Adrenal gland (tissue), 12 donors: Measurements from ENCODE around the gene LSAMP. TPM values are rescaled to one million over a fixed set of nuclear protein-coding genes. Genes with fewer than 3 reads are reported as not detected.

Experiments
- DNase-seq, 7 donors: peaks; one replicate each; pipeline ENCODE4 v3.0.0-alpha.2; 2019 to 2020
- H3K27ac ChIP-seq, 5 donors: fragments of 200-600 bp; sonication (generic) in 4 of 5; 1 replicate in 3 of 5; 2 replicates in 2 of 5; pipeline versions ENCODE4 v1.5.1 to v1.8.0; 2016 to 2020; ENCODE audit warnings: mild to moderate bottlenecking in 1 of 5
- H3K27me3 ChIP-seq: fragments of 200-600 bp; 2 replicates; pipeline ENCODE4 v1.8.0; 2021
- H3K36me3 ChIP-seq, 2 donors: fragments of 200-600 bp; replicated peaks in 1 of 2; 1 replicate in 1 of 2; 2 replicates in 1 of 2; pipeline versions ENCODE4 v1.5.1 to v1.8.0; 2018 to 2022
- H3K4me1 ChIP-seq, 2 donors: fragments of 200-600 bp; replicated peaks in 1 of 2; 1 replicate in 1 of 2; 2 replicates in 1 of 2; pipeline versions ENCODE4 v1.5.1 to v1.8.0; 2018 to 2021
- H3K4me3 ChIP-seq, 4 donors: fragments of 200-600 bp; sonication (generic) in 3 of 4; one replicate each; pipeline ENCODE4 v1.5.1; 2016 to 2018
- H3K9me3 ChIP-seq, 3 donors: fragments of 200-600 bp; sonication (generic) in 1 of 3; replicated peaks in 1 of 3; 1 replicate in 2 of 3; 2 replicates in 1 of 3; pipeline versions ENCODE4 v1.5.1 to v1.8.0; 2016 to 2021
- CTCF ChIP-seq, 6 experiments: fragments of 450-650 bp in 4 of 6; fragments of 200-600 bp in 2 of 6; sonication (generic) in 1 of 6; IDR thresholded peaks; 1 replicate in 5 of 6; 2 replicates in 1 of 6; pipeline versions ENCODE4 v1.5.1 to v1.8.0; 2016 to 2021; ENCODE audit warnings: antibody characterized with exemption in 6 of 6, mild to moderate bottlenecking in 2 of 6, moderate library complexity in 1 of 6
- POLR2A ChIP-seq, 2 donors: fragments of 450-650 bp; IDR thresholded peaks; one replicate each; pipeline ENCODE4 v1.6.1; 2017; ENCODE audit warnings: antibody characterized with exemption in 2 of 2, mild to moderate bottlenecking in 2 of 2, moderate library complexity in 1 of 2
- WGBS, 4 donors: extraction: QIAGEN DNeasy Blood & Tissue Kit in 2 of 4; methylation state at CpG; one replicate each; pipeline versions ENCODE4 v1.1.5 to v1.1.7; 2013 to 2017; 5-methylcytosine and 5-hydroxymethylcytosine counted together
- intact Hi-C, 2 donors: fragments of 100-400 bp; cut with DNase I; formaldehyde crosslinking; loops; one replicate each; pipeline versions ENCODE4 v1.14.1 to v1.15.0; 2022 to 2023
- polyA plus RNA-seq, 3 donors: library from polyadenylated mRNA; stranded (reverse); fragments of 200-250 nt in 2 of 3; fragments of 350-450 nt in 1 of 3; fragmentation: Illumina TruSeq in 1 of 3; extraction: RNeasy Lipid Tissue Mini Kit (QIAGEN cat#74804) in 1 of 3; gene quantifications; one replicate each; pipeline ENCODE4 v1.2.3, GENCODE V29; 2013 to 2014
- total RNA-seq, 9 donors: library from RNA; depleted of rRNA in 4 of 9; stranded (reverse); fragments of >200 nt in 4 of 9; fragments of 120-200 nt in 1 of 9; fragmentation: NEBNext Ultra II Directional in 1 of 9; extraction: Animal tissue kit (Norgen Biotek cat#: 25700) in 1 of 9; gene quantifications; one replicate each; pipeline versions ENCODE4 v1.1.0 to v1.2.4, GENCODE V29; 2013 to 2023
- donor health status: healthy with polysubstance abuse.
- donor health status: Bipolar disorder and iron deficiency.
- donor health status: DM: yes; HTN: yes; CAD: no.
- donor health status: DM: no; HTN: no; CAD: no.
- donor health status: DM: no; HTN: no; CAD: no.
- donor health status: DM: yes; HTN: yes; CAD: no.

Gene LSAMP
- total and polyA plus RNA-seq, 12 donors, result 5.8 to 53.5 (median 24.3) TPM

- DNase-seq, result peak in 6 of 7 donors; percentile 14 to 60 (median 27)
- H3K4me1 ChIP-seq, result no peaks in the 10 kb centered on the region
- TF ChIP-seq POLR2A (IDR thresholded peaks at IDR 0.05) (no peak), CTCF (IDR thresholded peaks at IDR 0.05) (no peak)
- no peak overlapping the region for H3K27ac ChIP-seq
- intact Hi-C loops, result no loop called here
- no peaks in the 10 kb centered on the region for H3K36me3 ChIP-seq
- H3K4me3 ChIP-seq, result no peak overlapping the region
- no peaks in the 10 kb centered on the region for H3K27me3 ChIP-seq
- H3K9me3 ChIP-seq, result no peaks in the 10 kb centered on the region
- 44 to 70% (median 52%) methylated on average over 3 of the region's 3 CpGs for WGBS, 4 donors
Observed at GRCh38 chr3:116000311-116000710, 445.0 kb downstream of the LSAMP start.

GRCh38 chr3:115999613-116000012 is 445.7 kb downstream of the LSAMP start:
- no peak for DNase-seq
- Histone ChIP-seq H3K4me3 (no peak overlapping the region), H3K27me3 (no peaks in the 10 kb centered on the region), H3K27ac (no peak overlapping the region), H3K4me1 (no peaks in the 10 kb centered on the region), H3K9me3 (no peaks in the 10 kb centered on the region), H3K36me3 (no peaks in the 10 kb centered on the region)
- 71 to 100% (median 79%) methylated on average over 3 to 4 of the region's 4 CpGs for WGBS, 4 donors
- TF ChIP-seq POLR2A (IDR thresholded peaks at IDR 0.05), result no peak
- TF ChIP-seq CTCF (IDR thresholded peaks at IDR 0.05), result no peak
- intact Hi-C loops, result no loop called here

- no peak for DNase-seq
- TF ChIP-seq CTCF (IDR thresholded peaks at IDR 0.05), result no peak
- Histone ChIP-seq H3K27ac (no peak overlapping the region), H3K4me1 (no peaks in the 10 kb centered on the region), H3K27me3 (no peaks in the 10 kb centered on the region), H3K36me3 (no peaks in the 10 kb centered on the region), H3K4me3 (no peak overlapping the region), H3K9me3 (no peaks in the 10 kb centered on the region)
- intact Hi-C loops, result no loop called here
- 76 to 78% (median 77%) methylated on average over 5 of the region's 5 CpGs for WGBS, 4 donors
Observed at GRCh38 chr3:115999001-115999585, 446.2 kb downstream of the LSAMP start.

GRCh38 chr3:115996420-115997108 is 448.7 kb downstream of the LSAMP start:
- Histone ChIP-seq H3K27ac (no peak overlapping the region), H3K4me1 (no peaks in the 10 kb centered on the region), H3K27me3 (no peaks in the 10 kb centered on the region), H3K9me3 (peaks cover 0 to 5% (median 0%) of the 10 kb centered on the region in 3 donors), H3K36me3 (no peaks in the 10 kb centered on the region), H3K4me3 (no peak overlapping the region)
- no peak for TF ChIP-seq CTCF (IDR thresholded peaks at IDR 0.05)
- TF ChIP-seq POLR2A (IDR thresholded peaks at IDR 0.05), result no peak
- no peak for DNase-seq
- intact Hi-C loops, result no loop called here
- WGBS, 4 donors, result 22 to 37% (median 33%) methylated on average over 3 of the region's 3 CpGs
